ENCODE data around the gene SUPT7L.

SUPT7L gene

GRCh38 chr2:27628767-27629709 lies 34.4 kb downstream of the SUPT7L start, which contains the start of the genes CCDC121 and GPN1 (continued):
- TF ChIP-seq ZNF629 (tag by site-specific recombination; IDR thresholded peaks at IDR 0.05) (peak; percentile 82), PRDM1 (tag by site-specific recombination; IDR thresholded peaks at IDR 0.05) (peak; percentile 63; the same call in 1 of the 2 replicates), PBX3 (CRISPR knock-in tag; IDR thresholded peaks at IDR 0.05) (no peak), ZNF621 (tag by site-specific recombination; IDR thresholded peaks at IDR 0.05) (no peak), SETDB1 (IDR thresholded peaks at IDR 0.05; ENCODE audit: insufficient read length, low read length) (no peak), ZNF26 (tag by site-specific recombination; IDR thresholded peaks at IDR 0.05) (no peak), ZNF664 (tag by site-specific recombination; IDR thresholded peaks at IDR 0.05) (no peak), ZNF521 (tag by site-specific recombination; IDR thresholded peaks at IDR 0.05) (no peak), ZNF248 (tag by site-specific recombination; IDR thresholded peaks at IDR 0.05) (no peak), ZNF747 (tag by site-specific recombination; IDR thresholded peaks at IDR 0.05) (no peak), ZSCAN5A (tag by site-specific recombination; IDR thresholded peaks at IDR 0.05) (no peak), ZFP3 (tag by site-specific recombination; IDR thresholded peaks at IDR 0.05; ENCODE audit: low read depth) (no peak), ZNF518A (tag by site-specific recombination; conservative IDR thresholded peaks at IDR 0.05; ENCODE audit: low read depth) (peak; percentile 45; the same call in 1 of the 2 replicates), ZNF610 (tag by site-specific recombination; IDR thresholded peaks at IDR 0.05; ENCODE audit: borderline replicate concordance) (0 out of 2 replicates have a peak, but pooled peaks have one; percentile 48), ZNF514 (tag by site-specific recombination; IDR thresholded peaks at IDR 0.05) (no peak), BCL11B (tag by site-specific recombination; IDR thresholded peaks at IDR 0.05; ENCODE audit: low read depth) (no peak), OVOL3 (tag by site-specific recombination; IDR thresholded peaks at IDR 0.05) (no peak), ZBTB10 (tag by site-specific recombination; IDR thresholded peaks at IDR 0.05) (no peak), ZNF214 (tag by site-specific recombination; IDR thresholded peaks at IDR 0.05; ENCODE audit: borderline replicate concordance) (no peak), ZIC2 (tag by site-specific recombination; IDR thresholded peaks at IDR 0.05) (no peak), ZNF544 (tag by site-specific recombination; IDR thresholded peaks at IDR 0.05) (no peak), HOXA7 (CRISPR knock-in tag; IDR thresholded peaks at IDR 0.05; ENCODE audit: borderline replicate concordance) (no peak), ZNF423 (tag by site-specific recombination; IDR thresholded peaks at IDR 0.05) (no peak), GLIS2 (tag by site-specific recombination; IDR thresholded peaks at IDR 0.05) (no peak), ZNF596 (tag by site-specific recombination; IDR thresholded peaks at IDR 0.05) (no peak), ZNF76 (tag by site-specific recombination; IDR thresholded peaks at IDR 0.05; ENCODE audit: borderline replicate concordance, low read depth) (peak; percentile 83; the same call in 1 of the 2 replicates), OSR2 (tag by site-specific recombination; IDR thresholded peaks at IDR 0.05) (no peak), ZNF140 (tag by site-specific recombination; IDR thresholded peaks at IDR 0.05) (no peak)

Measured in HEK293 (cell line).